ENCODE results near the gene SKIDA1. TPM values are rescaled to one million over a fixed set of nuclear protein-coding genes. Genes with fewer than 3 reads are reported as not detected.

The SKIDA1 gene
- total RNA-seq, 1 experiment from 2014 or later: 0.34 TPM

DNA sequence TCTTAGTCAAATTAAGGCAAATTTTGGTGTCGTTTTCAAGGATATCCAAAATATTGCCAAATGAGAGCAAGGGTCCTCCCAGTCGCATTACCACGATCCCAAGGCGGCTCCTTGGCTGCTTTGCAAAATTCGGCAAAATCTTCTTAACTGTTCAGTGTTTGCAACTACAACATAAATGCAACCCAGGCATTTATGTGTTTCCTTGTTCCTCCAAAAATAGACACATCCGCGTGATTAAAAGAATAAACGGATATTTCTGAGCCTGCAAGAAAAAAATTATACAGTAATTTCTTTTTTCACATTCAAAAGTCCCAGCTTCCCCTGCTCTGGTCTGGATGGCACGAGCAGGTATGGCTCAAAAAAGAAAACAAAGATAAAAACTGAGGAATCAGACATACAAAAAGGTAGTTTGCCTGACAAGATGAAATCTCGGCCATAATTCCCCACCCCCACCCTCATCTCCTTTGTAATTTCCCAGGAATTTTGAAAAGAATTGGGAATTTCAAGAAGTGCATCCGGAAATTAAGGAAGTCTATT is 6.0 kb downstream of the SKIDA1 start:
- H4K20me1 ChIP-seq (ENCODE audit: insufficient read depth): no peaks in the 10 kb centered on the region
- CTCF ChIA-PET: no interaction called here
- BruUV-seq (replicated peaks): no TSS peak
- H3K27ac ChIP-seq (ENCODE audit: low read depth, low read length): no peak overlapping the region
- peak overlapping the region; percentile 92 for H3K4me2 ChIP-seq (ENCODE audit: low read length)
- RAD21 ChIA-PET (ENCODE audit: low non-redundant PET in 1 of 2, low total read pairs in 2 of 2, uncharacterized antibody in 2 of 2, unreplicated experiment in 2 of 2): no interaction called here
- intact Hi-C loops (cut with micrococcal nuclease): loop anchor here (5.0 kb wide), 1 partner anchor 242 kb away; no protein-coding TSS in a partner anchor
- H3K9me3 ChIP-seq (ENCODE audit: control insufficient read depth in 1 of 2, insufficient read depth in 1 of 2, low read depth in 1 of 2, low read length in 2 of 2): no peaks in the 10 kb centered on the region
- peak overlapping the region; percentile 65 for H2AFZ ChIP-seq (ENCODE audit: low read depth, low read length, poor library complexity, severe bottlenecking)
- no peak for TF ChIP-seq CBX3 (IDR thresholded peaks at IDR 0.05; ENCODE audit: low read depth)
- TF ChIP-seq JUND (IDR thresholded peaks at IDR 0.05): no peak
- TF ChIP-seq SP1 (IDR thresholded peaks at IDR 0.05; ENCODE audit: low read depth): no peak
- TF ChIP-seq ELF1 (IDR thresholded peaks at IDR 0.05; ENCODE audit: borderline replicate concordance, low read depth): no peak
- TF ChIP-seq POLR2A (IDR thresholded peaks at IDR 0.05; ENCODE audit: borderline replicate concordance, extremely low read depth, insufficient read depth, insufficient read length): no peak
- TF ChIP-seq EZH2phosphoT487 (IDR thresholded peaks at IDR 0.05; ENCODE audit: borderline replicate concordance): no peak
- no peak for TF ChIP-seq CTCF (IDR thresholded peaks at IDR 0.05 in 2 of 3, conservative IDR thresholded peaks at IDR 0.05 in 1 of 3; ENCODE audit: borderline replicate concordance in 1 of 3, insufficient read depth in 1 of 3, low read depth in 2 of 3, low read length in 2 of 3)
- TF ChIP-seq ZNF274 (IDR thresholded peaks at IDR 0.05; ENCODE audit: low read depth, low read length): no peak
- no peak for TF ChIP-seq ATF3 (IDR thresholded peaks at IDR 0.05)
- TF ChIP-seq ZFX (IDR thresholded peaks at IDR 0.05): no peak
- TF ChIP-seq TCF7L2 (IDR thresholded peaks at IDR 0.05; ENCODE audit: borderline replicate concordance, extremely low read depth, insufficient read depth, insufficient read length): no peak
- no peak for TF ChIP-seq FOSL1 (IDR thresholded peaks at IDR 0.05; ENCODE audit: low read depth)
- POLR2A ChIA-PET: interaction anchor here (0.6 kb wide), 1 partner anchor 104 kb away, joined by 3 read pairs; no protein-coding TSS in a partner anchor
- no peaks in the 10 kb centered on the region for H3K36me3 ChIP-seq (ENCODE audit: control insufficient read depth in 1 of 2, insufficient read depth in 2 of 2, low read length in 2 of 2)
- no peak for DNase-seq (ENCODE audit: low read depth, low spot score)
- H3K79me2 ChIP-seq (ENCODE audit: insufficient read depth, low read length): no peaks in the 10 kb centered on the region
- H3K4me1 ChIP-seq (ENCODE audit: control insufficient read depth in 1 of 2, insufficient read depth in 2 of 2, low read length in 2 of 2): peaks cover 13 to 37% of the 10 kb centered on the region in 2 experiments; a peak in 3 of 4 replicates
- no peak for ATAC-seq
- no peaks in the 10 kb centered on the region for H3K9me2 ChIP-seq (ENCODE audit: insufficient read depth)
- no peaks in the 10 kb centered on the region for H3K27me3 ChIP-seq (ENCODE audit: insufficient read depth, low read length)
- H3K9ac ChIP-seq (ENCODE audit: low read length): peak overlapping the region; percentile 48
- peak overlapping the region; percentile 42 to 63 for H3K4me3 ChIP-seq (replicated peaks in 1 of 2; ENCODE audit: low read depth in 1 of 2, low read length in 2 of 2)
